Stimulated activated CD8-positive, alpha-beta memory T cell treated with anti-CD3 and anti-CD28 coated beads, Interleukin-15, amount 100 ng/mL, for 4 hours (primary cell): Measurements from ENCODE around the gene NEDD4L.
A peak's percentile ranks its signal among the peaks of the same experiment; 100 is the strongest.
"Not testable (repeated sequence)": the region's sequence is repeated elsewhere in the genome, so short reads cannot be mapped to it uniquely, and the experiment has no call there.

ENCODE experiments used
- DNase-seq, 2 donors: peaks; one replicate each; pipeline ENCODE4 v3.0.0-alpha.2; 2020; ENCODE audit warnings: low read depth in 2 of 2

The NEDD4L gene

GRCh38 chr18:58026857-58027256 is 17.2 kb upstream of the NEDD4L start:
- no peak for DNase-seq

- DNase-seq: no peak
Measured at GRCh38 chr18:58027341-58027740, 16.7 kb upstream of the NEDD4L start.

DNA sequence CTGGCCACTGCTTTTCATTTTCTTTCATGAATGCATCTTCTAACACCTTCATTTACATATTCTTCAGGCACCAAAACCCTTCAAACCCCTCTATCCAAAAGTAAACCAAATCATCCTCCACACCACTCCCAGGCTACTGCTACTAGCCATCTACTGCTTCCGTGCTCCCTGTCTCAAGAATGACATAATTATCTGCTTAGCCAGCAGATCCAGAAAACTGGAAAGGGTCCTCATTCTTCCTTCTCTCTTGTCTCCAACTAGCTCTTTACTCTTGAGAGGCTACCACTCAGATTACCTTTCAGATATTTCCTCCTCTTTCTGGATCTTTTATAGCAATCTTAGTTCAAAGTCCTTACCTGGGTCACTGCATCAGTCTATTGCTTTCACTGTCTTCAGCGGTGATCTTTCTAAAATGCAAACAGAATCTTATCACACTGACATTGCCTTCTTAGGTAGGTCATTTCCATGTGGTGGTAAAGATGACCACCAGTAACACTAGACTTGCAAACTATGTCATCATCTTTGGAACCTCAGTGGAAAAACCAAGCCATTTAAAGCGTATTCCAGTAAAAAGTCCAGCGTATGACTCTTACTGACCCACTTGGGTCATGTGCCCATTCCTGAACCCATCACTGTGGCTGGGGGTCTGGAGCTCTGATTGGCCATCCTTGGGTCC is 15.8 kb upstream of the NEDD4L start:
- no peak for DNase-seq

GRCh38 chr18:58032233-58032632 is 11.8 kb upstream of the NEDD4L start:
- DNase-seq: no peak

DNA sequence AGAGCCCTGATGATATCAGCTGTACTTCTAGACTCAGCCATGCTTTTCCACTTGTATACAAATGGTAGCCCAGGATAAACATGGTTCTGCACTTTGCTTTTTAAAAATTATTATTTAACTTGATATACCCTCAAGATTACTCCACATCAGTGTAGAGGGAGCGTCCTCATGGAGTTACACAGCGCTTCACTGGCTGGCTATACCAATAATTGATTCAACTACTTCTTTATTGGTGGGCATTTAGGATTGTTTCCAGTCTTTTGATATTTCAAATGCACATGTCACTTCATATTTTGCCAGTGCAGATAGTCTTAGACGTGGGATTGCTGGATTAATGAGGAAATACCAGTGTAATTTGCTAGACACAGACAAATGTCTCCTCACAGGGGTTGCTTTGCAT is 10.8 kb upstream of the NEDD4L start:
- no peak for DNase-seq

DNA sequence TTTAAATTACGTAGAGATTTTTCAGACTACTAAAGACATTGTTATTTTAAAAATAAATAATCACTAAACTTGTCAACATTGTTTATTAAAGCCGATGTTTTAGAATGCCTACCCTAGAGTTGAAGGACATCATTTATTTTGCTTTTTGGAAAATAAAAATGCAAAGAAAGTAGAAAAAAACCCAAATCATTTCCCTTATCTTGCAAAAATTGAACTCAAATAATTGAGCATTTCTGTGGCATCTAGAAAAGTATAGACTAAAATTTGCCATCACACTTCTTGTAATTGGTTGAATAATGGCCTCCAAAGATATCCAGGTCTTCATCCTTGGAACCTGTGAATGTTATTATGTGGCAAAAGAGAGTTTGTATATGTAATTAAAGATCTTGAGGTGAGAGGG is 9.7 kb upstream of the NEDD4L start:
- DNase-seq: no peak

GRCh38 chr18:58037163-58037562 is 6.9 kb upstream of the NEDD4L start:
- no peak for DNase-seq

GRCh38 chr18:58038063-58038462 is 6.0 kb upstream of the NEDD4L start:
- no peak for DNase-seq

DNA sequence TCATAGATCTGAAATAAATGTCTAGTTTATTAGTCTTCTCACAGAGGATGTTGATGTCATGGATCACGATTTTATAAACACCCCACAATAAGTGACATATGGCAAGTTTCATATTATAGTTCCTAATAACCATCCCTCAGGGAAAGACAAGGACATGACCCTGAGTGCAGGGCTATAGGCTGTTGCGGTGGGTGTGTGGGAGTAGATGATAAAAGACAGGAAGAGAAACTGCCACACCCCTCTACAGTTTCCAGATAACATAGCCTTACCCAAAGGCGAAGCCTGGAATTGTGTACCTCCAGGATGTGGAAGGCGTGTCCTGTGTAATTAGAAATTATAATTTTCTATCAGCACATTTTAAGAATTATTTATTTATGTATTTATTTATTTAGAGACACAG is 2.4 kb upstream of the NEDD4L start:
- DNase-seq: no peak

- no peak for DNase-seq
Measured at GRCh38 chr18:58042826-58043490, 1.1 kb upstream of the NEDD4L start.

- peak in 1 of 2 donors; percentile 19 for DNase-seq
Measured at GRCh38 chr18:58044370-58045241, 580 bp downstream of the NEDD4L start.

- DNase-seq: no peak
Measured at GRCh38 chr18:58045242-58046092, 1.4 kb downstream of the NEDD4L start.

DNA sequence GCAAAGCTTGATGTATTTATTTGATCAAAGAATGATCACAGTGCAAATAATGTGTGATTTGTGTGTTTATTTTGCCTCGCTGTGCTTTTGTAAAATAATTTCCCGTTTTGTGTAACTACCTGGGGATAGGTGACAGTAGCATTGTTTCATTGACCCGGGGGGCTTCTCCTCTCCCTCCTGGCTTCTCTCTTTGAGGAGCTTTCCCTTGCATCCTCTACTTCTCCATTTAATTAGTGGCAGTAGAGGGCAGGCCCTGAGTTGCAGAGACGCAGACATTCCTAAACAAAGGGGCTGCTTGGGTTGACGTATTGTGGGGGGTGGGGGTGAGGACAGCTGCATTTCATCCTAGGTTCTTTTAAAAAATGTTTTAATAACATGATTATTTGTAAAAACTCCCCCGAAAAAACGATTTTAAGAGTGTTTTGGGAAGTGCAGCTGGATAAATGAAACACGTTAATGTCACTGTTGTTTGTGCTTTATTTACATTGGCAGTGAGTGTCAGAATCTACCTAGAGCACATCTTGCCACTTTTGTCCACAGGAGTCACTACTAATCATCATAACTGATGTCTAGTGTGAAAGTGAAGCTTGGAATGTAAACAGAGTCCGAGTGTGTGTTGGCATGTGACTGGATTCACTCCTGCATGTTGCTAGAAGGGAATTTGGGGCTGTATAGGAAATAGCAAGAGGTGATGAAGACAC is 2.2 kb downstream of the NEDD4L start:
- DNase-seq: no peak

DNA sequence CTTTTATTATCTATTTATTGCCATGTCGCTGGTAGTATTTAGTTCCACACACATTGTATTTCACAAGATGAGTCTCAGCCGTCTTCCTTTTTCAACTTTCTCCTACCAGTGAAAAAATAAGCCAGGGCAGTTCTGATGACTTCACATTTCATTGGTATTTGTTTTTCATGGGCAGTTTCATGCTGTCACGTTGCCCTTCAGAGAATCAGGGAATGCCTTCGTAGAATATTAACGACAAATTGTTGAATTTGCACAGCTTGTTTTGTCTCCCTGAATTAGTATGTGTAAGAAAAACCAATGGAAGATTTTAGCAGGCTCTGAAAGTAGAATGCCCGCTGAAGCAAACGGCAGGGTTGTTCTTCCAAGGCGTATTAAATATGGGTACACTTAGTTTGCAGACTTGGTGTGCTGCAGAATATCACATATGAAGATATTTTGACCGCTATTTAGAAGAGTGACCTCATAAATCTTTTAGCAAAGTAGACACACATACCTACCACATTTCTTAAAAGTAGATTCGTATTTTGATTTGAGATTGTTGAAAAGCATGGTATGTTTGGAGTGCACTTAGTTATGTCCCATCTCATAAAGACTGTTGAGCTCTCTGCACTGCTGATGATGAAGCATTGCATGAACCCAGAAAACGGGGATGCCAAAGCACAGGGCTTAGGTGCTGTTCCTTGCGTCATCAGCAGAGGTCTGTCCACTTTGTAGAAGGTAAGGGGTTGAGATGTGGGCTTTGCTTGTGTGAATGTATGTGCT is 2.9 kb downstream of the NEDD4L start:
- DNase-seq: no peak

GRCh38 chr18:58047556-58047882 is 3.5 kb downstream of the NEDD4L start:
- no peak for DNase-seq

- DNase-seq: no peak
Measured at GRCh38 chr18:58048081-58048642, 4.1 kb downstream of the NEDD4L start.

GRCh38 chr18:58049000-58049688 is 5.1 kb downstream of the NEDD4L start:
- DNase-seq: no peak

GRCh38 chr18:58050963-58051362 is 6.9 kb downstream of the NEDD4L start:
- DNase-seq: not testable (repeated sequence)

DNA sequence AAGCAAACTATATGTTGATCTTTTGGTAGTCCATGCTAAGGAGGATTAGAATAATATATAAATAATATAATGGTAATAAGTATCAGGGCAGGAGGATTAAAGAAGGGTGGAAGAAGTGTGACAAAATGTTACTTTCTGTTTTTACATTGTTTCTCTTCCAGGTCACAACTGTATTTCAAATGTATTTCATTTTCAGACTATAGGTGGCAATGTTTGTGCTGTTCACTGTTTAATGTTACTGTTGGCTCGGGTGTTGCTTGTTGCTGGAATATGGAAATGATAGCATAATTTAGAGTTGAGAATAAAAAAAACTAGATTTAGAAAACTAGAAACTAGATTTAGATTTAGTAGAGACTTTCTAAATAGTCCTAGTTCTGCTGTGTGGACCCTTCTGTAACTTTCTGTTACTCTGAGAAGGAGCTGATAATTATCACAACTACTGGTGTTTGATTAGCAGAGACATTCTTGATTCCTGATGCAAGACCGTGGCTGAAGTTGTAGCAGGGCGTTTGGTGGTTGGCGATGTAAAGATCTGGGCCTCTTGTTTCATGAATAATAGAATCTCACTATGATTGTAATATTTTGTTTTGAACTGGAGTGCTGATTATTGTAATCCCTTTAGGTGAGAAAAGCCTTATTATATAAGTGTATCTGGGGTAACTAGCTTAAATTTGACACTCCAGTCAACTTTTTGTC is 7.9 kb downstream of the NEDD4L start:
- no peak for DNase-seq
